Left cardiac atrium (tissue), 4 donors: ENCODE results near the gene TRIM47. TPM values are rescaled to one million over a fixed set of nuclear protein-coding genes. Genes with fewer than 3 reads are reported as not detected.
A peak's percentile ranks its signal among the peaks of the same experiment; 100 is the strongest.
"Not testable (repeated sequence)": the region's sequence is repeated elsewhere in the genome, so short reads cannot be mapped to it uniquely, and the experiment has no call there.

Source experiments
- ATAC-seq, 2 donors: fragments of 200-7000 bp; cut with Tn5 transposase; one replicate each; pipeline ENCODE4 v1.9.1; 2020; ENCODE audit warnings: mild to moderate bottlenecking in 2 of 2, moderate library complexity in 2 of 2
- DNase-seq: peaks from one replicate; pipeline ENCODE4 v3.0.0-alpha.2; 2020
- intact Hi-C, 2 donors: fragments of 100-400 bp; cut with DNase I; formaldehyde crosslinking; loops; one replicate each; pipeline versions ENCODE4 v1.14.1 to v1.15.1; 2022 to 2023
- total RNA-seq, 2 donors: library from RNA; stranded (reverse); fragmentation: NEBNext Ultra II Directional; extraction: Animal tissue kit (Norgen Biotek cat#: 25700); gene quantifications; one replicate each; pipeline ENCODE4 v1.2.1, GENCODE V29; 2021
- donor health status: DM: no; HTN: yes; CAD: no.
- donor health status: DM: no; HTN: yes; CAD: no; lungs with severe emphysema.
- donor health status: DM: yes; HTN: yes; CAD: no.
- donor health status: Dilated cardiomyopathy.

The TRIM47 gene
- total RNA-seq, 2 donors from 2014 or later = 22.9 to 25.3 TPM

DNA sequence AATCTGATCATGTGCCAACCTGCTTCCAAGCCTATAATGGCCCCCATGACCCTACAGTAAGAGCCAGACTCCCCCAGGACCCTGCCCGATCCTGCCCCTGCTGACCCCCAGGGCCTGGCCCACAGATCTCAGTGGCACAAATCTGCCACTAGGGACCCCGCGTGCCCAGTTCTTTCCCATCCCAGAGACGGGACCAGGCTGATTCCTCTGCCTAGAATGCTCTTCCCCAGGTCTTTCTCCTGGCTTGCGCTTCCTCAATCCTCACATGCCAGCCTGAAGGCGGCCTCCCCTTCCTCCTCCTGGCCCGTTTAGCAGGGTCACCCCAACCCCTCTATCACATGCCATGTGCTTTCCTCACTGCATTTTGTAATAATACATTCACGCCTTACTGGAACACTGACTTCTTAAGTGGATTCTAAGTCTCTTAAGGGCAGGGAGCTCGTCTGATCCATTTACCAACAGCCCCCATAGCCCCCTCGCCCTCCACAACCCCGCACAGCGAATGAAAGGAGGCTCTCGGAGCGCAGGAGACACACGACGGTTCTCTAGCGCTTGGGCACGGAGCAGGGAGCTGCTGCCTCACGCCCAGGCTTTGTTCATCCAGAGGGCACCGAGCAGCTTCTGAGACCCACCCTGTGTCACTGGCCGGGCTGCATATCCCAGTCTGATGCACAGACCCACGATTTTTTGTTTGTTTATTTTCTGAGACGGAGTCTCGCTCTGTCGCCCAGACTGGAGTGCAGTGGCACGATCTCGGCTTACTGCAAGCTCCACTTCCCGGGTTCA lies 17.2 kb upstream of the TRIM47 start:
- ATAC-seq (no peak), DNase-seq (no peak)
- intact Hi-C loops = loop anchor here in 1 of 2 donors (10.0 kb wide), 1 partner anchor 131 kb away; the partner anchor contains the start of gene GALK1

DNA sequence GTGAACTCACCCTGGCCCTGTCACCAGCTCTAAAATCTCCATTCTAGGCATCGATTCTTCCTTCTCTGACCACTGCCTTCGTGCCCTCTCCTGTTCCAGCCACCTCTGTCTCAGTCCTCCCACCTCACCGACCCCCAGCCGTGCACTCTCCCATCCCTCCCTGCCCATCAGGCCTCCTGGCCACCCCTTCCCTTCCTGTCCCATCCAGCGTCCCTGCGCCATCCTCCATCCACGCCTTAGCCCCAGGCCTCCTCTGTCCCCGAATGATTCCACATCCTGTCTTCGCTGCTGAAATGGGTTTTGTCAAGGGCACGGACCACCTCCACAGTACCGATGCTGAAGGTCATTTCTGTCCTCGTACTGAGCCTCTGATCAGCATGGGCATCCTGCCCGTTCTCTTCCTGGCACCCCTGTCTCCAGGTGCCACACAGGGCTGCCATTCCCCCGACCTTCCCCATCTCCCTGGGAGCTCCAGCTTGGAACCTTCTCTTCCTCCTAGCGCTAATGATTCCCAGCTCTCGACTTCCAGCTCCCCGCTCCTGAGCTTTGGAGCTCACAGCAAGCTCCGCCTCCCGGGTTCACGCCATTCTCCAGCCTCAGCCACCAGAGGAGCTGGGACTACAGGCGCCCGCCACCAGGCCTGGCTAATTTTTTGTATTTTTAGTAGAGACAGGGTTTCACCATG lies 15.8 kb upstream of the TRIM47 start:
- DNase-seq = no peak
- ATAC-seq = no peak
- intact Hi-C loops = loop anchor here in 1 of 2 donors (10.0 kb wide), 1 partner anchor 129 kb away; the partner anchor contains the start of gene GALK1

DNA sequence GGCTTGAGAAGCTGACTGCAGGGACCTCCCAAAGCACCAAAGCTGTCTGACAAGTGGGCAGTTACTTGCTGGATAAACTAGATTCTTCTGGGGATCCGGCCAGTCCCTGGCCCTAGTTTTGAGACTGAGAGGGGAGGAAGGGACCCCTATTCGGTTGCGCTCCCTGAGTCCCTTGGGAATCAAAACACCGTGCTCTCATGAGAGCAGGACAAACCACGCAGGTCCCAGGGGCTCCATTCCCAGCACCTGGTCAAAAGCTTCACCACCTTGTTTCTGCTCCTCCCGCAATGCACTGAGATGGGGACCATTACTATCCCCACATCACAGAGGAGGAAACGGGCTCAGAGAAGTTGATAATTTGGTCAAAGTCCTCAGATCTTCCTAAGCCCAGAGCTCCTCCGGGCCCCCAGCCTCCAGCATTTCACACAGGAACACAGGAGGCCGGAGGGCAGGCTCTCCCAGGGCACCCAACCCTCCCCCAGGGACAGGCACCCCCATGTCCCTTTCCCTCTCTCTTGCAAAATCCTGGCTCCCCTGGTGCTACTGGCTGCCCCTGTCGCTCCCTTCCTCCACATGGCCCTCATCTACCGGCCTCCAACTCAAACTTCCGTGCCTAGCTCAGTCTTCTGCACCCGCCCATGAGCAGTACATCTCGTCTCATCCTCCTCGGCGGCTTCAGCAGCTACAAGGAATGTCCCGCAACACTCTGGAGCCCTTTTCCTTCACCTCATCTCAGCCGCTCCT lies 15.1 kb upstream of the TRIM47 start:
- ATAC-seq = no peak
- intact Hi-C loops = loop anchor here in 1 of 2 donors (10.0 kb wide), 1 partner anchor 129 kb away; the partner anchor contains the start of gene GALK1
- DNase-seq = no peak

DNA sequence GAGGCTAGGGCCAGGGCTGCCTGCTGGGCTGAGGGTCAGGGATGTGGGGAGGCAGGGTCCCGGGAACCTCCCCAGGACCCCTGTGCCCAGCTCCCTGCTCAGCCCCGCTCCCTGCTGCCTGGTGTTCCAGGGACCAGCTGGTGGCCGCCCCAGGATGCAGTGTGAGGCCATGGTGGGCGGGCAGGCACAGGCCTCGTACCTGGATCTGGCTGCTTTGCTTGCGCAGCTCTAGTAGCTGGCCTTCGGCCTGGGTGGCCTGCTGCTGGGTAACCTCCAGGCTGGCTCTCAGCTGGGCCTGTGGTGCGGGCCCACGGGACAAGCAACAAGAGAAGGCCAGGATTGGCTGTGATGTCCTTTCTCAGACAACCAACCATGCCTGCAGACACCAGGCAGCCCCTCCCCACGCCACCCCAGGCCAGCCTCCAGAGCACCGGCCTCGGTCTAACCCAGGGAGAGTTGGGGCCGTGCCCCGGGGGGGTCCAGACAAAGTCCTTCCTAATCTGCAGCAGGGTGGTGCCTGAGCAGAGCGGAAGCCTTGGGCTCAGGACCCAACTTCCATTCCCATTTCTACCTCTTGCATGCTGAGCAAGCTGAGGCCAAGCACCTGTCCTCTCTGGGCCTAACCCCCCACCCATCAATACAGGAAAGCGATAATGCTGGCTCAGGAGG lies 14.3 kb upstream of the TRIM47 start:
- ATAC-seq = no peak
- intact Hi-C loops = loop anchor here in 1 of 2 donors (10.0 kb wide), 1 partner anchor 128 kb away; the partner anchor contains the start of gene GALK1
- DNase-seq = no peak

DNA sequence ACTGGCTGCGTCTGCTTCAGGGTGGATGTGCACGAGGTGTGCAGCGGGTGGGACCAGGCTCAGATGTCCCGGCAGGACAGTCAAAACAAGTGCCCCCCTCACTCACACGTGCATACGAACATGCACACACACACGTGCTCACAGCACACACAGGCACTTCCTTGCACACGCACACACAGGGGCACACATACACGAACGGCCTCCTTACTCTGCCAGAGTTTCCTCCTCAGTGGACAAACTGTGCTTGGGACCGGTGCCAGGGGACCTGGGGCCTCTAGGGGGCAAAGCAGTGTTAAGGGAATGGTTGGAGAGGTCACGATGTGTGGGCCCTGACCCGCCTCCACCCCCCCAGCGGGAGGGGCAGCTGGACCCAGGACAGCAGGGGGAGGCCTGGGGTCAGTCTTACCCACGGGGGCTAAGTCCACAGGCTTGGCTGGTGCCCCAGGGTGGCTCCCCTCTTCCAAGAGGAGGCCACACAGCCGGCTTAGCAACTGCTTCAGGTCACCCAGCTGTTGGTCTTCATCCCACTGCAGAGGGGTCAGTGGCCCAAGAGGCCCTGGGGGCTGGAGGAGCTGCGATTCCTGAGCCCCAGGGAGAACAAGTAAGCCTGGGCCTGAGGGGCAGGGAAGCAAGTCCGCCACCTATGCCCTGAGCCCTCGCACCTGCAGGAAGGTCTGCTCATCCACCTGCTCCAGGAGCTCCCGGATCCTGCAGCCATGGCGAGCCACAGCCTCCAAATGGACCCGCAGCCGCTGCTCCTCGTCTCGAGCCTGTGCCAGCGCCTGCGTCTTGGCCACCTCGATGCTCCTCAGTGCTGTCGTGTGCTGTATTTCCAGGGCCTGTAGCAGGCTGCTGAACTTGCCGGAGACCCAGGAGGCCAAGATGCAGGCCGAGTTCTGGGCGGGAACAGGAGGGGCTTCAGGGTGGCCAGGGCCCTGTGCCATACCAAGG lies 13.5 kb upstream of the TRIM47 start:
- no peak for ATAC-seq
- no peak for DNase-seq
- intact Hi-C loops = loop anchor here in 1 of 2 donors (10.0 kb wide), 1 partner anchor 127 kb away; the partner anchor contains the start of gene GALK1

DNA sequence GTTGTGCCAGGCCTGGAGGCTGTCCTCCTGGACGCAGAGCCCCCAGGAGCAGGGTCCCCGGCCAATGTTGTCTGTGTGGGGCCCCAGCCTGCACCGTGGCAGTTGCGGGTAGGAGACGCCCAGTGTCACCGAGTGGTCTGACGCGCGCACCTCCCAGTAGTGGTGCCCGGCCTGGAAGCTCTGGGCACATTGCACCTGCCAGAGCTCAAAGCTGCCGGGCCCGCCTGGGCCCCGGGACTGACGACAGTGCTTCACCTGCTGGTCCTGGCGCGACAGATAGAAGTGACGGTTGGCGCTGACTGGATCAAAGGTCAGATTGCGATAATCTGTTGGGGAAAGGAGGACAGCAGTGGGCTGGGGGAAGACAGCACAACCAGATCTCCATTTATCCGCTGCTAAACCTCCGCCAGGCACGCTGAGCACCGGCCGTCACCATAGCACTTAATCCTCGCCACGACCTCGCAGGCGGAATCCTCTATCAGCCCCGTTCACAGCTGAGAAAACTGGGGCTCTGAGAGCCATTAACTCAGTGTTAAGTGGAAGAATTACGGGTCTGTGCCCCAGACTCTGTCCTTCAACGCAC lies 12.7 kb upstream of the TRIM47 start:
- ATAC-seq (no peak), DNase-seq (no peak)
- intact Hi-C loops = loop anchor here in 1 of 2 donors (10.0 kb wide), 1 partner anchor 126 kb away; the partner anchor contains the start of gene GALK1

DNA sequence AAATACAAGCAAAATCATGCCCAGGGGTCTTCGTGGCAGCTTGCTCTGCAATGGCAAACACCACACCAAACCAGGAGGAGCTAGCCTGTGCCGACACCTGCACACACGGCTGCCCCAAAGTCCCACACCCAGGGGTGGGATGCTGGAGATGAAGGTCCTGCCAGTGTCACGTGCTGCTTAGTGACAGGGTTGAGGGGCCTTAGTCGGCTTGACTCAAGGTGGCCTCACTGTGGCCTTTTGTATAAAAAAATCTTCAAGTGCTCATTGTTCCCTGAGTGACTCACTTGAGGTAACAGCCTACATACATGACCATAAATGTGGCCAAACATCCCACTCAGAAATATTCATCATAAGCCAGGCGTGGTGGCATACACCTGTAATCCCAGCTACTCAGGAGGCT lies 11.1 kb upstream of the TRIM47 start:
- ATAC-seq = no peak
- no peak for DNase-seq
- intact Hi-C loops = no loop called here

DNA sequence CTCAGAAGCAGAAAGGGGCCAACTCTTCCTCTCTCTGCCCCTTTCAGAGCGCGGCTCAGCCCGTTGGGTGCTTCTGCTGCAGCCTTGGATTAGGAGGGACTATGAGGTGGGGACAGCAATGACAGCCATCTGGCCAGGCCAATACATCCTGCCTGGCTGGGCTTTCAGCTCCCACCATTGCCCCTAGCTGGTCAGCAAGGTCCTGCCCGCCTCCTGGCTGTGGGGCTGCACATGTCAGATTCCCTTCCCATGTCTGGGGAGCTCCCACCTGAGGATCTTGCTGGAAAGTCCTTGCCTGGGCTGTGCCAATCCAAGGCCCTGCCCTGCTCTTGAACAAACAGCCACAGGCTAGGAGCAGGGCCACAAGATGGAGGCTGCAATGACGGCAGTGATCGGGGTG lies 10.1 kb upstream of the TRIM47 start:
- DNase-seq = no peak
- intact Hi-C loops = no loop called here
- no peak for ATAC-seq

DNA sequence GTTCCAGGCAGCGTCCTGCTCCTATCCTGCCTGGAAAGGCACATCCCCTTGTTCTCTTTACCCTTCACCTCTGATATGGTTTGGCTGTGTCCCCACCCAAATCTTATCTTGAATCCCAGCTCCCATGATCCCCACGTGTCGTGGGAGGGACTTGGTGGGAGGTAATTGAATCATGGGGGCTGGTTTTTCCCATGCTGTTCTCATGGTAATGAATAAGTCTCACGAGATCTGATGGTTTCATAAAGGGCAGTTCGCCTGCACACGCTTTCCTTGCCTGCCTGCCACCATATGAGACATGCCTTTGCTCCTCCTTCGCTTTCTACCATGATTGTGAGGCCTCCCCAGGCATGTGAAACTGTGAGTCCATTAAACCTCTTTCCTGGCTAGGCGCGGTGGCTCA lies 7.5 kb upstream of the TRIM47 start:
- ATAC-seq, DNase-seq, intact Hi-C loops: not testable (repeated sequence)

DNA sequence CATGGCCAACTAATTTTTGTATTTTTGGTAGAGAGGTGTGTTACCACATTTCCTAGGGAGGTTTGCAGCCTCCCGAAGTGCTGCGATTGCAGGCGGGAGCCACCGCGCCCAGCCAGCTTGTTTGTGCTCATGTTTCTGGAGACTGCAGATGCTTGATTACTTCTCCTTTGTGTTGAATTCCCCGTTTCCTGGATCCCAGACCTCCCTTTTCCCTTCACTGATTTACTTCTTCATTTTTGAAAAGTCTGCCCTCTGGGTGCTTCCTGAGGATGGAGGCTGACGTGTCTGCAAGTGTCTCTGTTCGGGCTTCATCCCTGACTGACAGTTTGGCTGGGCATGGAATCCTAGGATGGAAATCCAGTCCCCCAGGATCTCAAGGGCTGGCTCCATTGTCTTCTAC lies 7.0 kb upstream of the TRIM47 start:
- intact Hi-C loops = no loop called here
- DNase-seq = no peak

DNA sequence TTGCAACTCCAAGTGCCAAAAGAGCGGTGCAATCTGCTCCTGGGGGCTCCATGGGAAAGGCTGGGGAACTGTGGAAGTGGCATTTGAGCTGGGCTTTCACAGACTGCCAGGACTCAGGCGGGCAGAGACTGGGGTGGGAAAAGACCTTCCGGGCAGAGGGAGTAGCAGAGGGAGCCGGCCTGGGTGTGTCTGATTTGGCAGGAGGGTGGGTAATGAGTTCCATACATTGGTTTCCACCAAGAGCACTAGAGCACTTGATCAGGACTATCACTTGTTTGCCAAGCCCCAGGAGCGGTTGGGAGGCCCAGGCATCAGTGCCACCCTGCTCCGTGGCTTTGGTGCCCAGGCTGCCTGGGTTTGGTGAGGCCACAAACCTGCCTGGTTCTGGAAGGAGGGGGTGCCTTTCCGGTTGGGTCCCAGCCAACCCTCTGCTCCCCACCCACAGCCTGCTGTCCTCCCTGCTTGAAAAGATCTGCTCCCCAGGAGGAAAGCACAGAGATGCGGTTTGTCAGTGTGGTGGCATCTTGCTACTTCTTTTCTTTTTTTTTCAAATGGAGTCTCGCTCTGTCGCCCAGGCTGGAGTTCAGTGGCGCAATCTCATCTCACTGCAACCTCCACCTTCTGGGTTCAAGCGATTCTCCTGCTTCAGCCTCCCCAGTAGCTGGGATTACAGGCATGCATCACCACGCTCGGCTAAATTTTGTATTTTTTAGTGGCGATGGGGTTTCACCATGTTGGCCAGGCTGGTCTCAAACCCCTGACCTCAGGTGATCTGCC lies 3.5 kb upstream of the TRIM47 start:
- DNase-seq (no peak), ATAC-seq (no peak)
- intact Hi-C loops = no loop called here

More for the DNA sequence above, 7.0 kb upstream of the TRIM47 start:
- ATAC-seq = no peak

DNA sequence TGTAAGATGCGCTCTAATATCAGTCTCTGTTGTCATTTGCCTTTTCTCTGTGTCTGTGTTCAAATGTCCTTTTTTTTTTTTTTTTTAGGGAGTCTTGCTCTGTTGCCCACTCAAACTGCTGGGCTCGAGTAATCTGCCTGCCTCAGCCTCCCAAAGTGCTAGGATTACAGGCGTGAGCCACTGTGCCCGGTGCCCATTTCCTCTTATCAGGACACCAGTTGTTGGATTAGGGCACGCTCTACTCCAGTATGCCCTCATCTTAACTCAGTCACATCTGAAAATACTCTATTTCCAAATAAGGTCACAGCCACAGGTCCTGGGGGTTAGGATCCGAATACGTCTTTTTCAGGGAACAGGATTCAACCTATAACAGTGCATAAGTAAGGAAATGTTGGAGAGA lies 1.9 kb upstream of the TRIM47 start:
- ATAC-seq = no peak
- DNase-seq = no peak
- intact Hi-C loops = no loop called here

DNA sequence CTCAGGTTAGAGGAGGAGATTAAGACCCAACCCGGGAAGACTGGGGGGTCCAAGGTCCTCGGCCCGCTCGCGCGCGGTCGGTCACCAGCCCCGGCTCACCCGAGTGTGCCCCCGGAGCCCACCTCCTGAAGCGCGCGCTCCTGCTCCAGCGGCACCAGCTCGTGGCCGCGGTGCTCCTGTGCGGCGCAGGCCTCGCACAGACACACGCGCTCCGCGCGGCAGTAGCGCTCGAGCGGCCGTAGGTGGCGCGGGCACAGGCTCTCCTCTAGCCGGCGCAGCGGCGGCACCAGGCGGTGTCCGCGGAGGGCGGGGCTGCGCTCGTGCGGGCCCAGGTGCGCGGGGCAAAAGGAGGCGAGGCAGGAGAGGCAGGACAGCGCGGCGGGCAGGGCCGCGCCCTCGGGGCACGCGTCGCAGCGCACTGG lies 618 bp downstream of the TRIM47 start:
- intact Hi-C loops = no loop called here
- peak; percentile 67 to 82 for ATAC-seq
- DNase-seq = peak; percentile 80

DNA sequence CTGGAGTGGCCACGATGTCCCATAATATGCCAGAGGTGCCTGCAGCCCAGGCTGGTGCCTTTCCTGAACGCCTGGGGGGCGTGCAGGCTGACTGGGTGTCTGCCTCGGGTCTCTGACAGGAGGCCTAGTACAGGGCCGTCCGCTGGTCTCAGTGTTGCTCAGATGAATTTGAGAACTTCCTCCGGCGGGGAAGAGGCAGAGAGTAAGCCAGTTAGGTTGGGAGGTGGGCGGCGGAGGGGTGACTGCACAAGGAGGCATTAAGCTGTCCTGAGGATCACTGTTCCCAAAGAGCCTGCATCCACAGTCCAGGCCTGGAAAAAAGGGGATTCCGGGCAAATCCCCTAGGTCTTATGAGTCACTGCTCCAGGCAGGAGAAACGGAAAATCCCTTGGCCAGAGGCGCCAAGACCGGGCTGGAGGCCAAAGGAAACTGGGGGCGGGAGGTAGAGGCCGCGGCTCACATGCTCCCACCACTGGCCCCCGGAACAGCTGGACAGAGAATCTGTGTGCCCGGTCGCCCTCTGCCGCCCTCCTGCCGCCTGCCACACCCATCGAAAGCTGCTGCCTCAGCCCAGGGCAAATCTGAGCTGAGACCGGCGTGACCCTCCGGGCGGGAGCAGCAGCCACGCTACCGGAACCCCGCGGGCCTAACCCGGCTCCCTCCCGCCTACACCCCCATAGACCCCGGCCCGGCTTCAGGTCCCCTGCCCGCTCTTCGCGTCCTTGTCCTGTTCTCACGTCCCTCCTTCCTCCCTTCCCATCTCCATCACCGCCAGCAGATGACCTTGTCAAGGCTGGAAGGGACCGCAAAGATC lies 1.2 kb downstream of the TRIM47 start:
- DNase-seq (peak; percentile 95), ATAC-seq (peak; percentile 67 to 70)
- intact Hi-C loops = no loop called here

DNA sequence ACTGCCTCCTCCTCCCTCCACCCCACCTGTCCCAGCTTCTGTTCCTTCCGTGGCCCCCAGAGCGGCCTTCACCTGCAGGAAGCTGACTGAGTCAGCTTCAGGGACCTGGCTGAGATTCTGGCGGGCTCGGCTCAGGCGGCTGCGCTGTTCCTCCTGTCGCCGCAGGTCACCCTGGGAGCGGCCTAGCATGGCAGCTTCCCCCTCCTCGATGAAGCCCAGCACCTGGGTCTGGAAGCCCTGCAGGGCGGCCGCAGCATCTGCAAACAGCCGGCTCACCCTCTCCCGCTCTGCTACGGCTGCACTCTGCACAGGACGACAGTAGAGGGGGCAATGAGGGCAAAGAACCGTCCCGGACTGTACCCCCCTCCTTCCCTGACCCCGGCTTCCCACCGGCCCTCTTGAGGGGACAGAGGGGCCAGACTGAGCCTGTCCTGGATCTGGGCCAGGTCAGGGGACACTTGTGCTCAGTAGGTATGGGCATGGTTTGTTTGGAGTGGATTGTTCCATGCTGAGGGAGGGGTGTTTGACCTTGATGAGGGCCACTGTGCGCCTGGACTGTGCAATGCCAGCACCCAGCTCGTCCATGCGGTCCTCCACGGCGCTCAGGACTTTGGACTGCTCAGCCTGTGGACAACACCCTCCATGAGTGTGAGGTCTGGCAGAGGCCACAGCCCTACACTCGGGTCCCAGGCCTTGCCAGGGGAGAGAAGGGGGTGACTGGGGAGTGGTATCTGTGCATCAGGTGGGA lies 2.0 kb downstream of the TRIM47 start:
- DNase-seq = peak; percentile 53
- peak in 1 of 2 donors; percentile 0 for ATAC-seq
- intact Hi-C loops = no loop called here

DNA sequence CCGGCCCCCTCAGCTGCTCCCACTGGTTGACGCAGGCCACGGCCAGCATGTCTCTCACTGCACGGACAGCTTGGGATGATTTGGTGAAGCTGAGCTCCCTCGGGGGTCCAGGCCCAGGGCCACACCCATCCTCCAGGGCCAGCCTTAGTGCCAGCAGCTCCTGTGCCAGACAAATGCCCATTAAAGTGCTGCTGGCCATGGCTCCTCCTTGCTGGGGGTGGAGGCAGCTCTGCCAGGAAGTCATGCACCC lies 2.5 kb downstream of the TRIM47 start:
- DNase-seq (no peak), ATAC-seq (peak in 1 of 2 donors; percentile 0)
- intact Hi-C loops = no loop called here
